Measurements from ENCODE around the gene C17orf75.

C17orf75 gene

GRCh38 chr17:32285306-32285705, 56.7 kb downstream of the C17orf75 start:
- peaks cover 73% of the 10 kb centered on the region for H3K27me3 Mint-ChIP-seq (ENCODE audit: low read depth, poor library complexity)
- no peak overlapping the region for H3K27ac Mint-ChIP-seq
- no peaks in the 10 kb centered on the region for H3K9me3 Mint-ChIP-seq
- H3K36me3 Mint-ChIP-seq (ENCODE audit: low read depth), result no peaks in the 10 kb centered on the region
- no peak overlapping the region for H3K4me3 Mint-ChIP-seq
- no peak for DNase-seq
- peaks cover 54% of the 10 kb centered on the region for H3K4me1 Mint-ChIP-seq
- TF ChIP-seq, protein P1, sequence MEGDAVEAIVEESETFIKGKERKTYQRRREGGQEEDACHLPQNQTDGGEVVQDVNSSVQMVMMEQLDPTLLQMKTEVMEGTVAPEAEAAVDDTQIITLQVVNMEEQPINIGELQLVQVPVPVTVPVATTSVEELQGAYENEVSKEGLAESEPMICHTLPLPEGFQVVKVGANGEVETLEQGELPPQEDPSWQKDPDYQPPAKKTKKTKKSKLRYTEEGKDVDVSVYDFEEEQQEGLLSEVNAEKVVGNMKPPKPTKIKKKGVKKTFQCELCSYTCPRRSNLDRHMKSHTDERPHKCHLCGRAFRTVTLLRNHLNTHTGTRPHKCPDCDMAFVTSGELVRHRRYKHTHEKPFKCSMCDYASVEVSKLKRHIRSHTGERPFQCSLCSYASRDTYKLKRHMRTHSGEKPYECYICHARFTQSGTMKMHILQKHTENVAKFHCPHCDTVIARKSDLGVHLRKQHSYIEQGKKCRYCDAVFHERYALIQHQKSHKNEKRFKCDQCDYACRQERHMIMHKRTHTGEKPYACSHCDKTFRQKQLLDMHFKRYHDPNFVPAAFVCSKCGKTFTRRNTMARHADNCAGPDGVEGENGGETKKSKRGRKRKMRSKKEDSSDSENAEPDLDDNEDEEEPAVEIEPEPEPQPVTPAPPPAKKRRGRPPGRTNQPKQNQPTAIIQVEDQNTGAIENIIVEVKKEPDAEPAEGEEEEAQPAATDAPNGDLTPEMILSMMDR (IDR thresholded peaks at IDR 0.05), result no peak

GRCh38 chr17:32283745-32284201, 58.2 kb downstream of the C17orf75 start:
- Mint-ChIP-seq H3K4me3 (peak overlapping the region; percentile 47), H3K36me3 (ENCODE audit: low read depth) (no peaks in the 10 kb centered on the region), H3K9me3 (no peaks in the 10 kb centered on the region), H3K27me3 (ENCODE audit: low read depth, poor library complexity) (peaks cover 72% of the 10 kb centered on the region), H3K27ac (no peak overlapping the region), H3K4me1 (peaks cover 50% of the 10 kb centered on the region)
- TF ChIP-seq, protein P1 (IDR thresholded peaks at IDR 0.05), result no peak
- DNase-seq, result peak; percentile 42

DNA sequence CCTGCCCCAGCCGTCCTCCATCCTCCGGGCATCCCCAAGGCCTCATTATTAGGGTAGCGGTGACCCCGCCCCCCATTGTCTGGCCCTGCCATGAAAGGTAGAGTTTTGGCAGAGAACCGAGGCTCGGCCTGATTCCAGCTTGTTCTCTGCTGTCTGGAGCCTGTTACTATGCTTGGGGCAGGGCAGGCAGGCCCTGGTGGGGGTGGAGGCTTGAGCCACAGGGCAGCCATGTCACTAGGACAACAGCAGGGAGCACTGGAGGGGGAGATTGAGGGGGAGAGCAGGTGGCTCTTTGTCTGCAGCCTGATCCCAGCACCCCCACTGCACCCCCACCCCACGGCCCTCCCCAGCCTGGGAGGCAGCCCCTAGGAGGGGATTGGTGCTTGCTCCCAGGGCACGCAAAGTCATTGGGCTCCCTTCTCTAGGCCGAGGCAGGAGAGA, 60.9 kb downstream of the C17orf75 start:
- no peaks in the 10 kb centered on the region for H3K36me3 Mint-ChIP-seq (ENCODE audit: low read depth)
- no peak overlapping the region for H3K4me3 Mint-ChIP-seq
- peaks cover 61% of the 10 kb centered on the region for H3K4me1 Mint-ChIP-seq
- peaks cover 59% of the 10 kb centered on the region for H3K27me3 Mint-ChIP-seq (ENCODE audit: low read depth, poor library complexity)
- DNase-seq, result no peak
- TF ChIP-seq, protein P1 (IDR thresholded peaks at IDR 0.05), result no peak
- H3K27ac Mint-ChIP-seq, result no peak overlapping the region
- no peaks in the 10 kb centered on the region for H3K9me3 Mint-ChIP-seq

- no peak overlapping the region for H3K4me3 Mint-ChIP-seq
- peaks cover 61% of the 10 kb centered on the region for H3K4me1 Mint-ChIP-seq
- H3K9me3 Mint-ChIP-seq, result no peaks in the 10 kb centered on the region
- H3K36me3 Mint-ChIP-seq (ENCODE audit: low read depth), result no peaks in the 10 kb centered on the region
- peaks cover 52% of the 10 kb centered on the region for H3K27me3 Mint-ChIP-seq (ENCODE audit: low read depth, poor library complexity)
- DNase-seq, result peak; percentile 49
- TF ChIP-seq, protein P1 (IDR thresholded peaks at IDR 0.05), result no peak
- H3K27ac Mint-ChIP-seq, result no peak overlapping the region
Measured at GRCh38 chr17:32279891-32280716, 61.9 kb downstream of the C17orf75 start.

GRCh38 chr17:32278815-32279214, 63.2 kb downstream of the C17orf75 start:
- Mint-ChIP-seq H3K4me3 (no peak overlapping the region), H3K27ac (no peak overlapping the region), H3K27me3 (ENCODE audit: low read depth, poor library complexity) (peaks cover 57% of the 10 kb centered on the region), H3K36me3 (ENCODE audit: low read depth) (no peaks in the 10 kb centered on the region), H3K4me1 (peaks cover 67% of the 10 kb centered on the region), H3K9me3 (no peaks in the 10 kb centered on the region)
- TF ChIP-seq, protein P1 (IDR thresholded peaks at IDR 0.05), result no peak
- DNase-seq, result no peak

Measured in nephron progenitor cell (in vitro differentiated cells).